Adrenal gland (tissue), 12 donors: Measurements from ENCODE around the gene IFI27L1. TPM values are rescaled to one million over a fixed set of nuclear protein-coding genes. Genes with fewer than 3 reads are reported as not detected.
A peak's percentile ranks its signal among the peaks of the same experiment; 100 is the strongest.

ENCODE experiments used
- DNase-seq, 7 donors: peaks; one replicate each; pipeline ENCODE4 v3.0.0-alpha.2; 2019 to 2020
- H3K27ac ChIP-seq, 5 donors: fragments of 200-600 bp; sonication (generic) in 4 of 5; 1 replicate in 3 of 5; 2 replicates in 2 of 5; pipeline versions ENCODE4 v1.5.1 to v1.8.0; 2016 to 2020; ENCODE audit warnings: mild to moderate bottlenecking in 1 of 5
- H3K27me3 ChIP-seq: fragments of 200-600 bp; 2 replicates; pipeline ENCODE4 v1.8.0; 2021
- H3K36me3 ChIP-seq, 2 donors: fragments of 200-600 bp; replicated peaks in 1 of 2; 1 replicate in 1 of 2; 2 replicates in 1 of 2; pipeline versions ENCODE4 v1.5.1 to v1.8.0; 2018 to 2022
- H3K4me1 ChIP-seq, 2 donors: fragments of 200-600 bp; replicated peaks in 1 of 2; 1 replicate in 1 of 2; 2 replicates in 1 of 2; pipeline versions ENCODE4 v1.5.1 to v1.8.0; 2018 to 2021
- H3K4me3 ChIP-seq, 4 donors: fragments of 200-600 bp; sonication (generic) in 3 of 4; one replicate each; pipeline ENCODE4 v1.5.1; 2016 to 2018
- H3K9me3 ChIP-seq, 3 donors: fragments of 200-600 bp; sonication (generic) in 1 of 3; replicated peaks in 1 of 3; 1 replicate in 2 of 3; 2 replicates in 1 of 3; pipeline versions ENCODE4 v1.5.1 to v1.8.0; 2016 to 2021
- CTCF ChIP-seq, 6 experiments: fragments of 450-650 bp in 4 of 6; fragments of 200-600 bp in 2 of 6; sonication (generic) in 1 of 6; IDR thresholded peaks; 1 replicate in 5 of 6; 2 replicates in 1 of 6; pipeline versions ENCODE4 v1.5.1 to v1.8.0; 2016 to 2021; ENCODE audit warnings: antibody characterized with exemption in 6 of 6, mild to moderate bottlenecking in 2 of 6, moderate library complexity in 1 of 6
- POLR2A ChIP-seq, 2 donors: fragments of 450-650 bp; IDR thresholded peaks; one replicate each; pipeline ENCODE4 v1.6.1; 2017; ENCODE audit warnings: antibody characterized with exemption in 2 of 2, mild to moderate bottlenecking in 2 of 2, moderate library complexity in 1 of 2
- WGBS, 4 donors: extraction: QIAGEN DNeasy Blood & Tissue Kit in 2 of 4; methylation state at CpG; one replicate each; pipeline versions ENCODE4 v1.1.5 to v1.1.7; 2013 to 2017; 5-methylcytosine and 5-hydroxymethylcytosine counted together
- intact Hi-C, 2 donors: fragments of 100-400 bp; cut with DNase I; formaldehyde crosslinking; loops; one replicate each; pipeline versions ENCODE4 v1.14.1 to v1.15.0; 2022 to 2023
- polyA plus RNA-seq, 3 donors: library from polyadenylated mRNA; stranded (reverse); fragments of 200-250 nt in 2 of 3; fragments of 350-450 nt in 1 of 3; fragmentation: Illumina TruSeq in 1 of 3; extraction: RNeasy Lipid Tissue Mini Kit (QIAGEN cat#74804) in 1 of 3; gene quantifications; one replicate each; pipeline ENCODE4 v1.2.3, GENCODE V29; 2013 to 2014
- total RNA-seq, 9 donors: library from RNA; depleted of rRNA in 4 of 9; stranded (reverse); fragments of >200 nt in 4 of 9; fragments of 120-200 nt in 1 of 9; fragmentation: NEBNext Ultra II Directional in 1 of 9; extraction: Animal tissue kit (Norgen Biotek cat#: 25700) in 1 of 9; gene quantifications; one replicate each; pipeline versions ENCODE4 v1.1.0 to v1.2.4, GENCODE V29; 2013 to 2023
- donor health status: healthy with polysubstance abuse.
- donor health status: Bipolar disorder and iron deficiency.
- donor health status: DM: yes; HTN: yes; CAD: no.
- donor health status: DM: no; HTN: no; CAD: no.
- donor health status: DM: no; HTN: no; CAD: no.
- donor health status: DM: yes; HTN: yes; CAD: no.

The IFI27L1 gene
- total and polyA plus RNA-seq, 12 donors = 39.7 to 233 (median 68.7) TPM

- no peak for DNase-seq
- no peaks in the 10 kb centered on the region for H3K36me3 ChIP-seq
- H3K4me1 ChIP-seq = peaks cover under 1 to 4% of the 10 kb centered on the region in 2 donors
- WGBS, 4 donors = 77 to 83% (median 79%) methylated on average over 6 to 7 of the region's 7 CpGs
- no peaks in the 10 kb centered on the region for H3K9me3 ChIP-seq
- no peak overlapping the region for H3K4me3 ChIP-seq
- intact Hi-C loops = no loop called here
- H3K27ac ChIP-seq = no peak overlapping the region
- TF ChIP-seq POLR2A (IDR thresholded peaks at IDR 0.05) = no peak
- TF ChIP-seq CTCF (IDR thresholded peaks at IDR 0.05) = no peak
- H3K27me3 ChIP-seq = no peaks in the 10 kb centered on the region
Measured at GRCh38 chr14:94103554-94104150, 22.5 kb downstream of the IFI27L1 start.

- Histone ChIP-seq H3K9me3 (no peaks in the 10 kb centered on the region), H3K27ac (no peak overlapping the region), H3K4me3 (no peak overlapping the region), H3K27me3 (no peaks in the 10 kb centered on the region), H3K4me1 (peaks cover 6 to 7% of the 10 kb centered on the region in 2 donors), H3K36me3 (no peaks in the 10 kb centered on the region)
- DNase-seq = no peak
- TF ChIP-seq POLR2A (IDR thresholded peaks at IDR 0.05) (no peak), CTCF (IDR thresholded peaks at IDR 0.05) (no peak)
- 79 to 90% (median 82%) methylated on average over 10 of the region's 10 CpGs for WGBS, 4 donors
- intact Hi-C loops = no loop called here
Measured at GRCh38 chr14:94104731-94105130, 23.6 kb downstream of the IFI27L1 start.

GRCh38 chr14:94109915-94110250 lies 28.8 kb downstream of the IFI27L1 start:
- Histone ChIP-seq H3K36me3 (no peaks in the 10 kb centered on the region), H3K27me3 (no peaks in the 10 kb centered on the region), H3K4me3 (peak overlapping the region in 1 of 4 donors; percentile 50), H3K4me1 (peaks cover 44 to 46% of the 10 kb centered on the region in 2 donors), H3K9me3 (no peaks in the 10 kb centered on the region), H3K27ac (peak overlapping the region; percentile 63 to 97 (median 95))
- TF ChIP-seq CTCF (IDR thresholded peaks at IDR 0.05) (no peak), POLR2A (IDR thresholded peaks at IDR 0.05) (no peak)
- WGBS, 4 donors = 68 to 84% (median 81%) methylated on average over 2 of the region's 2 CpGs
- intact Hi-C loops = no loop called here
- peak in 2 of 7 donors; percentile 15 to 48 for DNase-seq

- TF ChIP-seq POLR2A (IDR thresholded peaks at IDR 0.05) (peak; percentile 70 to 92), CTCF (IDR thresholded peaks at IDR 0.05) (no peak)
Measured at GRCh38 chr14:94110552-94111181, 29.6 kb downstream of the IFI27L1 start, which contains the start of gene IFI27. TSS of gene IFI27 (plus strand) at chr14:94110736.

More at GRCh38 chr14:94110552-94111181, 29.6 kb downstream of the IFI27L1 start, which contains the start of gene IFI27:
- H3K36me3 ChIP-seq = no peaks in the 10 kb centered on the region
- intact Hi-C loops = no loop called here
- H3K27ac ChIP-seq = peak within 1 kb of the TSS; percentile 63 to 97 (median 95)
- peaks cover 52 to 53% of the 10 kb centered on the region in 2 donors for H3K4me1 ChIP-seq
- no peaks in the 10 kb centered on the region for H3K9me3 ChIP-seq
- H3K4me3 ChIP-seq = peak within 1 kb of the TSS in 1 of 4 donors; percentile 50
- WGBS, 4 donors = 43 to 55% (median 46%) methylated on average over 9 to 14 of the region's 14 CpGs
- peak; percentile 67 to 93 (median 90) for DNase-seq
- H3K27me3 ChIP-seq = no peaks in the 10 kb centered on the region
